KMS-11 (cell line): ENCODE results near the gene DLK2.

Source experiments
- H2AFZ ChIP-seq: fragments of 200-600 bp; sonication (generic); 2 replicates; pipeline ENCODE4 v1.6.1; 2016; ENCODE audit warnings: antibody characterized with exemption, mixed run types, low read depth
- H3K27ac ChIP-seq: fragments of 200-600 bp; sonication (generic); 2 replicates; pipeline ENCODE4 v1.6.1; 2016; ENCODE audit warnings: mild to moderate bottlenecking, mixed run types
- H3K27me3 ChIP-seq: fragments of 200-600 bp; sonication (generic); 2 replicates; pipeline ENCODE4 v1.6.1; 2017; ENCODE audit warnings: mild to moderate bottlenecking, low read depth, mixed run types, moderate library complexity; ENCODE audit not compliant: insufficient read depth
- H3K36me3 ChIP-seq: fragments of 200-600 bp; sonication (generic); 2 replicates; pipeline ENCODE4 v1.6.1; 2017; ENCODE audit warnings: mild to moderate bottlenecking, mixed run types; ENCODE audit not compliant: insufficient read depth
- H3K4me1 ChIP-seq: fragments of 200-600 bp; sonication (generic); 2 replicates; pipeline ENCODE4 v1.6.1; 2016; ENCODE audit warnings: mild to moderate bottlenecking, low read depth, mixed run types; ENCODE audit not compliant: poor library complexity, severe bottlenecking
- H3K4me2 ChIP-seq: fragments of 200-600 bp; sonication (generic); 2 replicates; pipeline ENCODE4 v1.7.0; 2016; ENCODE audit warnings: mild to moderate bottlenecking, mixed run types
- H3K4me3 ChIP-seq: fragments of 200-600 bp; sonication (generic); IDR thresholded peaks from 2 replicates; pipeline ENCODE4 v1.6.1; 2017; ENCODE audit warnings: low read depth, low read length, mixed read lengths; ENCODE audit not compliant: insufficient read depth
- H3K79me2 ChIP-seq: fragments of 200-600 bp; sonication (generic); 2 replicates; pipeline ENCODE4 v1.6.1; 2016; ENCODE audit warnings: low read depth, mixed run types; ENCODE audit not compliant: insufficient read depth
- H3K9ac ChIP-seq: fragments of 200-600 bp; sonication (generic); 2 replicates; pipeline ENCODE4 v1.6.1; 2016; ENCODE audit warnings: mild to moderate bottlenecking, mixed run types
- H4K20me1 ChIP-seq: fragments of 200-600 bp; sonication (generic); 2 replicates; pipeline ENCODE4 v1.6.1; 2016; ENCODE audit warnings: mild to moderate bottlenecking, mixed run types; ENCODE audit not compliant: insufficient read depth
- CTCF ChIP-seq: fragments of 200-600 bp; sonication (generic); conservative IDR thresholded peaks from 2 replicates; pipeline ENCODE4 v1.6.1; 2017; ENCODE audit warnings: low read depth, mild to moderate bottlenecking, antibody characterized with exemption, low read length, moderate library complexity, mixed read lengths

The DLK2 gene

GRCh38 chr6:43432009-43432945, 23.1 kb downstream of the DLK2 start:
- H3K9ac ChIP-seq = no peak overlapping the region
- no peak overlapping the region for H3K4me3 ChIP-seq
- H3K27me3 ChIP-seq = no peaks in the 10 kb centered on the region
- no peaks in the 10 kb centered on the region for H3K36me3 ChIP-seq
- peaks cover 10% of the 10 kb centered on the region for H3K4me1 ChIP-seq
- no peaks in the 10 kb centered on the region for H4K20me1 ChIP-seq
- no peak overlapping the region for H3K4me2 ChIP-seq
- H3K79me2 ChIP-seq = no peaks in the 10 kb centered on the region; the same call in 1 of the 2 replicates
- no peak overlapping the region for H2AFZ ChIP-seq
- no peak for TF ChIP-seq CTCF
- no peak overlapping the region for H3K27ac ChIP-seq

GRCh38 chr6:43428874-43429273, 26.5 kb downstream of the DLK2 start:
- H3K4me3 ChIP-seq = no peak overlapping the region
- peak overlapping the region; percentile 72; the same call in 1 of the 2 replicates for H3K9ac ChIP-seq
- H3K36me3 ChIP-seq = no peaks in the 10 kb centered on the region
- no peaks in the 10 kb centered on the region for H3K27me3 ChIP-seq
- H2AFZ ChIP-seq = no peak overlapping the region
- no peak for TF ChIP-seq CTCF
- peak overlapping the region; percentile 77 for H3K4me2 ChIP-seq
- H4K20me1 ChIP-seq = no peaks in the 10 kb centered on the region
- no peaks in the 10 kb centered on the region; the same call in 1 of the 2 replicates for H3K79me2 ChIP-seq
- peak overlapping the region; percentile 65; the same call in 1 of the 2 replicates for H3K27ac ChIP-seq
- peaks cover 14% of the 10 kb centered on the region for H3K4me1 ChIP-seq

GRCh38 chr6:43428112-43428570, 27.2 kb downstream of the DLK2 start:
- Histone ChIP-seq H3K4me3 (no peak overlapping the region), H4K20me1 (no peaks in the 10 kb centered on the region), H3K9ac (peak overlapping the region; percentile 72), H3K27me3 (no peaks in the 10 kb centered on the region), H3K4me2 (peak overlapping the region; percentile 77), H3K4me1 (peaks cover 14% of the 10 kb centered on the region), H2AFZ (peak overlapping the region; percentile 99), H3K27ac (peak overlapping the region; percentile 65), H3K79me2 (no peaks in the 10 kb centered on the region; the same call in 1 of the 2 replicates), H3K36me3 (no peaks in the 10 kb centered on the region)
- TF ChIP-seq CTCF = no peak

- peak within 1 kb of the TSS; percentile 72 for H3K9ac ChIP-seq
- no peaks in the 10 kb centered on the region for H3K36me3 ChIP-seq
- no peaks in the 10 kb centered on the region for H3K27me3 ChIP-seq
- peak within 1 kb of the TSS; percentile 77 for H3K4me2 ChIP-seq
- H2AFZ ChIP-seq = peak within 1 kb of the TSS; percentile 99
- no peaks in the 10 kb centered on the region for H4K20me1 ChIP-seq
- H3K79me2 ChIP-seq = no peaks in the 10 kb centered on the region; the same call in 1 of the 2 replicates
- 0 out of 2 replicates have a peak, but pooled peaks have one; percentile 27 for TF ChIP-seq CTCF
- H3K27ac ChIP-seq = peak within 1 kb of the TSS; percentile 65
- H3K4me3 ChIP-seq = peak within 1 kb of the TSS; percentile 13
- peaks cover 14% of the 10 kb centered on the region for H3K4me1 ChIP-seq
Observed at GRCh38 chr6:43427406-43428111, 27.8 kb downstream of the DLK2 start, which contains the start of gene ABCC10. Gene ABCC10 (plus strand): TSS chr6:43427541. CDS start chr6:43427979, 438 bp downstream.
